ENCODE measurements around the gene FH.

FH gene

DNA sequence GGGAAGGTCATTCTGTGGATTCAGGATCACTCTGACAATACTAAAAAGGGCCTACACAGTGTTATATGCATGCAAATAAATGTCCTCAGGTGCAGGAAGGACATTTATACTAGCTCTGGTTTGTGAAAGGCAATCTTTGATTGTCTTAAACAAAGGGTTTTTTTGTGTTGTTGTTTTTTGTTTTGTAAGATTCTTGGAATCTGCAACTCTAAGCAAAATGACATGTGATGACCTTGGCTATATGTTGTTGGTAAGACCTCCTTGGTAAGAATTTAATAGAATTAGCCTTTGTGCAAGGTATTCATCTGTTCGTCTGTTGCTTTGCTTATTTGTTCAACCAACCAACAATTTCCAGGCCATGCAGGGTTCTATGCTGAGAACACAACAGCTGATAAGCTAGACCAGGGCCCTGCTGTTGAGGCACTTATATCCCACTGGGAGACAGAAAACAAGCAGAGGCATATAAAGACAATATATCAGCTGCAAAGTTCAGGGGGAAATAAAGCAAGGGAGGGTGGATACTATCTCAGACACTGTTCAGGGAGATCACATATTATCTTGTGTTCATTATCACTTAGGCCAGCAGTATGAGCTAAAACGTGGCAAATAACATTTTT, 60.3 kb downstream of the FH start:
- TF ChIP-seq POLR2A (IDR thresholded peaks at IDR 0.05; ENCODE audit: low read depth, low read length): no peak
- DNase-seq (ENCODE audit: insufficient read length, low spot score): no peak
- no peak for FAIRE-seq

DNA sequence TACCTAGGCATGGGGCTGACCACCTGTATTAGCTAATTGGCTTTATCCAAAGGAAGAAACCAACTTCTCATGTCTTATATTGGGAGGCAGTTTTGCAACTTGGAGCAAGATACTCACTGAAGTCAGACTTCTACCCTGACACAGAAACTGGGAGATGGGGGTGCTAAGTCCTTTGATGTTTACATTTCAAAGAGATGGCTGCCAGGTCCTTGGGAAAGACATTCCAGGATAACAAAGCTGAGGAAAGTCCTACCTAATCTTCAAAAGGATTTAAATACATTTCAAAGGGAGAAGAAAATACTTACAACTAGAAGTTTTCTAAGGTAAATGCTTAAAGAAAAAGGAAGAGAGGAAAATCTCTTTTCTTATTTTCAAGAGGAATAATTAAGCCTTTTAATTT, 62.1 kb downstream of the FH start:
- FAIRE-seq: no peak
- no peak for TF ChIP-seq POLR2A (IDR thresholded peaks at IDR 0.05; ENCODE audit: low read depth, low read length)
- no peak for DNase-seq (ENCODE audit: insufficient read length, low spot score)

GRCh38 chr1:241456743-241457142, 62.8 kb downstream of the FH start:
- no peak for FAIRE-seq

GRCh38 chr1:241453732-241454131, 65.8 kb downstream of the FH start:
- TF ChIP-seq POLR2A (IDR thresholded peaks at IDR 0.05; ENCODE audit: low read depth, low read length): no peak
- no peak for DNase-seq (ENCODE audit: insufficient read length, low spot score)
- FAIRE-seq: no peak

More at GRCh38 chr1:241456743-241457142, 62.8 kb downstream of the FH start:
- no peak for DNase-seq (ENCODE audit: insufficient read length, low spot score)
- TF ChIP-seq POLR2A (IDR thresholded peaks at IDR 0.05; ENCODE audit: low read depth, low read length): no peak

DNA sequence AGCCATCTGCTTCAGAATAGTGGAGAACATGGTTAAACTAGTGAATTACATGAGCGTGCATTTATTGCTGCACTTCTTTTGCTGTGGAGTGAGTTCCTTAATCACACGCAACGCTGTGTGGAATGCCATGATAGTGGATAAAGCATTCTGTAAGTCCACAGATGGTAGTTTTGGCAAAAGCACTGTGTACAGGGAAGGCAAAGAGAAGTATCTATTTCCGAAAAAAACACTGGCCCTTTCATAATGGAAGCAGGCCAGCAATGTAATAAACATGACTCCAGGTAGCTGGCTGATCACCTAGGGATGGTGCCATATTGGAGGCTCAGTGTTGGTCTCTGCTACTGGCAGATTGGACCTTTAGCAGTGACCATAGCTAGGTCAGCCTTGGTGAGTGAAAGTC, 67.6 kb downstream of the FH start:
- FAIRE-seq: no peak
- no peak for DNase-seq (ENCODE audit: insufficient read length, low spot score)
- no peak for TF ChIP-seq POLR2A (IDR thresholded peaks at IDR 0.05; ENCODE audit: low read depth, low read length)

Measured in H54 (cell line).